HepG2 (cell line): ENCODE measurements around the gene TPGS1. TPM values are rescaled to one million over a fixed set of nuclear protein-coding genes. Genes with fewer than 3 reads are reported as not detected.
A peak's percentile ranks its signal among the peaks of the same experiment; 100 is the strongest.

ENCODE experiments used
- ARID4A ChIP-seq: sonication (generic); formaldehyde crosslinking; IDR thresholded peaks from 2 replicates; pipeline ENCODE4 v1.5.0; 2020; ENCODE audit warnings: mild to moderate bottlenecking, missing genetic modification reagents, borderline replicate concordance
- CHD2 ChIP-seq: IDR thresholded peaks from 2 replicates; pipeline ENCODE4 v1.6.1; 2011; ENCODE audit warnings: low read depth, low read length, improper control_type of control experiment
- IRF2 ChIP-seq: IDR thresholded peaks from 2 replicates; pipeline ENCODE4 v1.6.1; 2018; ENCODE audit warnings: missing genetic modification reagents, missing compliant biosample characterization
- KLF9 ChIP-seq: IDR thresholded peaks from 2 replicates; pipeline ENCODE4 v1.6.1; 2016; ENCODE audit warnings: low read depth
- MAFF ChIP-seq: IDR thresholded peaks from 2 replicates; pipeline ENCODE4 v1.6.1; 2011; ENCODE audit warnings: low read depth, low read length, improper control_type of control experiment
- MED1 ChIP-seq: sonication (generic); formaldehyde crosslinking; IDR thresholded peaks from 2 replicates; pipeline ENCODE4 v1.4.0; 2020; ENCODE audit warnings: missing genetic modification reagents
- MEIS2 ChIP-seq: sonication (generic); formaldehyde crosslinking; IDR thresholded peaks from 2 replicates; pipeline ENCODE4 v1.9.0; 2021; ENCODE audit warnings: mild to moderate bottlenecking, missing genetic modification reagents
- MXD4 ChIP-seq: IDR thresholded peaks from 2 replicates; pipeline ENCODE4 v1.6.1; 2016; ENCODE audit warnings: mild to moderate bottlenecking, missing biosample characterization, missing genetic modification reagents
- PCBP1 ChIP-seq: fragments of 200-400 bp; formaldehyde crosslinking; IDR thresholded peaks from 2 replicates; pipeline ENCODE4 v1.6.1; 2017; ENCODE audit warnings: mild to moderate bottlenecking, low read depth, low read length, borderline replicate concordance
- RAD21 ChIP-seq: fragments of 450-650 bp; formaldehyde crosslinking; IDR thresholded peaks from 2 replicates; pipeline ENCODE4 v1.5.0; 2020; ENCODE audit warnings: mild to moderate bottlenecking
- SP140L ChIP-seq: sonication (generic); formaldehyde crosslinking; IDR thresholded peaks from 2 replicates; pipeline ENCODE4 v1.4.0; 2020; ENCODE audit warnings: missing genetic modification reagents, borderline replicate concordance
- SUZ12 ChIP-seq: fragments of 150-350 bp; IDR thresholded peaks from 2 replicates; pipeline ENCODE4 v1.6.1; 2014; ENCODE audit warnings: low read depth, low read length
- THYN1 ChIP-seq: sonication (generic); formaldehyde crosslinking; IDR thresholded peaks from 2 replicates; pipeline ENCODE4 v1.8.1; 2023; ENCODE audit warnings: low read depth, mild to moderate bottlenecking, moderate library complexity, missing genetic modification reagents, borderline replicate concordance
- ZNF264 ChIP-seq: sonication (generic); formaldehyde crosslinking; IDR thresholded peaks from 2 replicates; pipeline ENCODE4 v1.4.0; 2020; ENCODE audit warnings: missing genetic modification reagents
- ZNF598 ChIP-seq: sonication (generic); formaldehyde crosslinking; IDR thresholded peaks from 2 replicates; pipeline ENCODE4 v1.5.1; 2020; ENCODE audit warnings: mild to moderate bottlenecking, missing genetic modification reagents, borderline replicate concordance
- ZNF607 ChIP-seq: sonication (generic); formaldehyde crosslinking; IDR thresholded peaks from 2 replicates; pipeline ENCODE4 v1.5.1; 2020; ENCODE audit warnings: missing genetic modification reagents, mild to moderate bottlenecking, borderline replicate concordance
- ZNF609 ChIP-seq: sonication (generic); formaldehyde crosslinking; IDR thresholded peaks from 2 replicates; pipeline ENCODE4 v1.4.0; 2020; ENCODE audit warnings: mild to moderate bottlenecking, missing genetic modification reagents, borderline replicate concordance
- ZNF766 ChIP-seq: sonication (generic); formaldehyde crosslinking; IDR thresholded peaks from 2 replicates; pipeline ENCODE4 v1.5.0; 2020; ENCODE audit warnings: missing genetic modification reagents, borderline replicate concordance
- ZNF776 ChIP-seq: sonication (generic); formaldehyde crosslinking; IDR thresholded peaks from 2 replicates; pipeline ENCODE4 v1.4.0; 2020; ENCODE audit warnings: mild to moderate bottlenecking, missing genetic modification reagents
- ZNF777 ChIP-seq: sonication (generic); formaldehyde crosslinking; IDR thresholded peaks from 2 replicates; pipeline ENCODE4 v1.4.0; 2020; ENCODE audit warnings: missing genetic modification reagents
- polyA plus RNA-seq, 8 experiments: library from polyadenylated mRNA; depleted of rRNA in 3 of 8; stranded (reverse) in 7 of 8; unstranded in 1 of 8; fragments of >200 nt; fragmentation: Illumina TruSeq in 4 of 8; extraction: Trizol in 4 of 8; gene quantifications; 2 replicates each; pipeline versions ENCODE4 v1.2.1 to v1.2.3, GENCODE V29; 2011 to 2016; ENCODE audit warnings: low read depth in 4 of 8, missing spikeins in 1 of 8, mixed read lengths in 1 of 8; ENCODE audit not compliant: insufficient read depth in 1 of 8
- total RNA-seq, 5 experiments: library from RNA; depleted of rRNA; stranded (reverse); fragments of >200 nt; fragmentation: Illumina TruSeq; extraction: Trizol; gene quantifications; 2 replicates each; pipeline ENCODE4 v1.2.3, GENCODE V29; 2016; ENCODE audit warnings: low read depth in 1 of 5
- TF ChIP-seq, protein P1 (sequence below): IDR thresholded peaks from 2 replicates; pipeline ENCODE4 v1.6.1; 2016; ENCODE audit warnings: mild to moderate bottlenecking, missing biosample characterization, missing genetic modification reagents

Gene TPGS1
- total and polyA plus RNA-seq, 2 of the 13 experiments (the other 11 are each of a cell fraction or from before 2014, with no cell fraction given), result 1.1 to 6.2 TPM

- peak; percentile 46 for TF ChIP-seq ARID4A (CRISPR knock-in tag)
- no peak for TF ChIP-seq MAFF
- no peak for TF ChIP-seq ZNF598 (CRISPR knock-in tag)
- no peak for TF ChIP-seq RAD21
- 0 out of 2 replicates have a peak, but pooled peaks have one; percentile 42 for TF ChIP-seq ZNF777 (CRISPR knock-in tag)
- TF ChIP-seq ZNF766, result no peak; the same call in 1 of the 2 replicates
- no peak for TF ChIP-seq KLF9 (CRISPR knock-in tag)
- no peak for TF ChIP-seq SP140L (CRISPR knock-in tag)
- no peak for TF ChIP-seq PCBP1
- TF ChIP-seq SUZ12, result no peak
- TF ChIP-seq, protein P1, sequence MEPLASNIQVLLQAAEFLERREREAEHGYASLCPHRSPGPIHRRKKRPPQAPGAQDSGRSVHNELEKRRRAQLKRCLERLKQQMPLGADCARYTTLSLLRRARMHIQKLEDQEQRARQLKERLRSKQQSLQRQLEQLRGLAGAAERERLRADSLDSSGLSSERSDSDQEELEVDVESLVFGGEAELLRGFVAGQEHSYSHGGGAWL (CRISPR knock-in tag), result 0 out of 2 replicates have a peak, but pooled peaks have one; percentile 27
- TF ChIP-seq IRF2 (CRISPR knock-in tag), result no peak
- peak; percentile 47; the same call in 1 of the 2 replicates for TF ChIP-seq MEIS2 (CRISPR knock-in tag)
- peak; percentile 31; the same call in 1 of the 2 replicates for TF ChIP-seq MXD4 (CRISPR knock-in tag)
- TF ChIP-seq MED1 (CRISPR knock-in tag), result peak; percentile 25; the same call in 1 of the 2 replicates
- TF ChIP-seq ZNF607, result 0 out of 2 replicates have a peak, but pooled peaks have one; percentile 41
- TF ChIP-seq THYN1, result no peak
- 0 out of 2 replicates have a peak, but pooled peaks have one; percentile 15 for TF ChIP-seq ZNF264 (CRISPR knock-in tag)
- TF ChIP-seq ZNF776 (CRISPR knock-in tag), result no peak
- no peak for TF ChIP-seq CHD2
- TF ChIP-seq ZNF609 (CRISPR knock-in tag), result no peak
Measured at GRCh38 chr19:556611-557382, 49.5 kb downstream of the TPGS1 start (continued).
